Mucosa of rectum (tissue), 2 donors: ENCODE measurements around the gene SNRNP25.
A peak's percentile ranks its signal among the peaks of the same experiment; 100 is the strongest.
"Not testable (repeated sequence)": the region's sequence is repeated elsewhere in the genome, so short reads cannot be mapped to it uniquely, and the experiment has no call there.

Experiments used
- H3K27ac ChIP-seq, 2 donors: one replicate each; pipeline ENCODE4 v1.7.0; 2013; ENCODE audit warnings: inconsistent platforms in 2 of 2, low read depth in 2 of 2, low read length in 2 of 2
- H3K27me3 ChIP-seq, 2 donors: one replicate each; pipeline ENCODE4 v1.7.0; 2013; ENCODE audit warnings: low read length in 2 of 2; ENCODE audit not compliant: control insufficient read depth in 2 of 2, insufficient read depth in 2 of 2
- H3K36me3 ChIP-seq, 2 donors: one replicate each; pipeline ENCODE4 v1.7.0; 2013; ENCODE audit warnings: low read length in 2 of 2; ENCODE audit not compliant: control insufficient read depth in 2 of 2, insufficient read depth in 2 of 2
- H3K4me1 ChIP-seq, 2 donors: one replicate each; pipeline ENCODE4 v1.7.0; 2013; ENCODE audit warnings: low read length in 2 of 2, mild to moderate bottlenecking in 1 of 2; ENCODE audit not compliant: control insufficient read depth in 2 of 2, insufficient read depth in 2 of 2
- H3K4me3 ChIP-seq, 2 donors: one replicate each; pipeline ENCODE4 v1.7.0; 2013; ENCODE audit warnings: low read length in 2 of 2
- H3K9ac ChIP-seq, 2 donors: one replicate each; pipeline ENCODE4 v1.7.0; 2013; ENCODE audit warnings: low read length in 2 of 2, low read depth in 1 of 2, mild to moderate bottlenecking in 1 of 2
- H3K9me3 ChIP-seq, 2 donors: one replicate each; pipeline ENCODE4 v1.7.0; 2013; ENCODE audit warnings: low read length in 2 of 2; ENCODE audit not compliant: control insufficient read depth in 2 of 2
- donor health status: healthy.
- donor health status: Normal muscosa, but diverticular disease.

Gene SNRNP25

DNA sequence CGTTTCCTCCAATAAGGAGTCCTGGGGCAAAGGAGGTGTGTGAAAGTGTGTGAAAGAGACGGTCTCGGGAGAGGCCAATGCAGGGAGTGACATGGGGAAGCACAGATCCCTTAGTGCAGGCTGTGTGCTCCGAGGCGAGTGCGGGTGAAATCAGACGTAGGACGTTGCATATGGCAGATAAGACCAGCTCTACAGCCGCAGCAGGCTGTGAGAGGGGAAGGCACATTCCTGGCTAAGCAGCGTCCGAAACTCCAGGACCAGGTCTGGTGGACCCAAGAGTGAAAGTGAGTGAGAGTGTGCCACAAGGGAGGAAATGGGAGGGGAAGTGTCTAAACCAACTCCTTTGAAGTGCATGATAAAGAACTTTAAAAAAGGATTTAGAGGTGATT lies 11.6 kb upstream of the SNRNP25 start:
- Histone ChIP-seq H3K4me3 (no peak overlapping the region), H3K27ac (no peak overlapping the region)

DNA sequence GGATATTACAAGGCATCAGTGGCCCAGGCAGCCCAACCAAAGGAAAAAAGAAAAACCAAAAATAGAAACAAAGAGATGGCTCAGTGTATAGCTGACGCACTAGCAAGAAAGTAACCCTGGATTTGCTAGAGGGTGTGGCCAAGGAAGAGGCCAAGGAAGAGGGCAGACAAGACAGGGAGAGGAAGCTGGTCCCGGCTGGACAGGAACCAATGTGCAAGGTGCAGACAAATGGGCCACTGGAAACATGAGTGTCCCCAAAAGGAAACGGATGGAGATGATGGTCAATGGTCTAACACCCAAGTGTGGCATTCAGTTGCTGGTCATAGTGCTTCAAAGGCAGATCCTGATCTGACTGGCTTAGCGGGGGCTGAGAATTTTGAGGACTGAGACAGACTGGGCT lies 10.9 kb upstream of the SNRNP25 start:
- no peaks in the 10 kb centered on the region for H3K9me3 ChIP-seq
- peaks cover 10 to 13% of the 10 kb centered on the region in 2 donors for H3K4me1 ChIP-seq
- peaks cover 20 to 22% of the 10 kb centered on the region in 2 donors for H3K36me3 ChIP-seq
- H3K27me3 ChIP-seq = no peaks in the 10 kb centered on the region
- H3K27ac ChIP-seq = no peak overlapping the region
- H3K9ac ChIP-seq = no peak overlapping the region
- no peak overlapping the region for H3K4me3 ChIP-seq

More for the DNA sequence above, 11.6 kb upstream of the SNRNP25 start:
- H3K9me3 ChIP-seq = no peaks in the 10 kb centered on the region
- peaks cover 10 to 13% of the 10 kb centered on the region in 2 donors for H3K4me1 ChIP-seq
- no peak overlapping the region for H3K9ac ChIP-seq
- H3K27me3 ChIP-seq = no peaks in the 10 kb centered on the region
- H3K36me3 ChIP-seq = peaks cover 17 to 19% of the 10 kb centered on the region in 2 donors

DNA sequence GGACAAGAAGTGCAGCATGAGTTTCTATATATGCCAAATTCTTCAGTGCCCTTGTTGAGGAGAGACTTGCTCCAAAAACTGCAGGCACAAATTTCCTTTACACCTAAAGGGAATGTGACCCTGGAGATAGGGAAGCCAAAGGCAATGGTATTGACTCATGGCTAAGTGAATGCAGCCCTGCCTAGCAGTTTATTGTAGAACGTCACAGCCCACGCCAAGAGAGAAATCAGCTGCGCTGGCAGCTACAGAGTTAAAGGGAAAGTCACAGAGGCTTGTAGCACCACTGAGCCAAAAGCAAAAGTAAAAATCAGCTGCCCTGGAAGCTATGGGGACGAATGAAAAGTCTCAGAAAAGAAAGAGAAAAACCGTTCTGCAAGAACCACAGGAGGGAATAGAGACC lies 10.3 kb upstream of the SNRNP25 start:
- Histone ChIP-seq H3K9me3 (no peaks in the 10 kb centered on the region), H3K36me3 (peaks cover 20 to 22% of the 10 kb centered on the region in 2 donors), H3K27ac (no peak overlapping the region), H3K27me3 (no peaks in the 10 kb centered on the region), H3K4me3 (no peak overlapping the region), H3K4me1 (peaks cover 10 to 12% of the 10 kb centered on the region in 2 donors), H3K9ac (no peak overlapping the region)

DNA sequence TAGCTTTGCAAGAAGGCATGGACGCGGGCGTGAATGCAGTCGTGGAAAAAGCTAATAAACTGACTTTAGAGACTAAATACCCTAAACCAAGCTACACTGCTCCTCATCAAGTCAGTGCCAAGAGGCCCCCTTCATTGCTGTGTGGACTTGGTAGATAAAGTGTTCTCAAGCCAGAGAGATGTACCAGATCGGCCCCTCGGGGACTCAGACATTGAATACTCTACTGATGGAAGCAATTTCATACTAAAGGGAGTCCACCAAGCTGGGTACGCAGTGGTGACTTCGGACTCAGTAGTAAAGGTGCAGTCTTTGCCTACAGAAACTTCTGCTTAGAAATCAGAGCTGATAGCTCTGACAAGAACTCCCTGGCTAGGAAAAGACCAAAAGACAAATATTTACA lies 9.0 kb upstream of the SNRNP25 start:
- Histone ChIP-seq H3K4me1 (no peaks in the 10 kb centered on the region), H3K9me3 (no peaks in the 10 kb centered on the region), H3K4me3 (no peak overlapping the region), H3K27me3 (no peaks in the 10 kb centered on the region), H3K9ac (no peak overlapping the region), H3K36me3 (peaks cover 20 to 22% of the 10 kb centered on the region in 2 donors), H3K27ac (no peak overlapping the region)

DNA sequence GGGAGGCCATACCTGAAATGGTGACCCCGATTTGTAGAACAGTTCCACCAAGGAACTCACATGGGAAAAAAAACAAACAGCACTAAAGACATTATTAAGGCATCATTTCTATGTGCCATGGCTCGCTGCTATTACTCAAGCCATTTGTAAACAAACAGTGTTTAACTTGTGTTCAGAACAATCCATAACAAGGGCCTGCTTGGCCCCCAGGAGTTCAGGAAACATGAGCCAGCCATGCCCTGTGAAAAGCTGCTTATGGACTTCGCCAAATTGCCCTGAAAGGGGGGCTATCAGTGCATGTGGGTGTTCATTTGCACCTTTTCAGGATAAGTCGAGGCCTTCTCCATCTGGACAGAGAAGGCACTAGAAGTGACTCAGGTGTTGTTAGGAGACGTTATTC lies 8.2 kb upstream of the SNRNP25 start:
- Histone ChIP-seq H3K27ac (no peak overlapping the region), H3K27me3 (no peaks in the 10 kb centered on the region), H3K4me1 (no peaks in the 10 kb centered on the region), H3K9ac (no peak overlapping the region), H3K9me3 (no peaks in the 10 kb centered on the region), H3K36me3 (peaks cover 22 to 23% of the 10 kb centered on the region in 2 donors), H3K4me3 (no peak overlapping the region)

DNA sequence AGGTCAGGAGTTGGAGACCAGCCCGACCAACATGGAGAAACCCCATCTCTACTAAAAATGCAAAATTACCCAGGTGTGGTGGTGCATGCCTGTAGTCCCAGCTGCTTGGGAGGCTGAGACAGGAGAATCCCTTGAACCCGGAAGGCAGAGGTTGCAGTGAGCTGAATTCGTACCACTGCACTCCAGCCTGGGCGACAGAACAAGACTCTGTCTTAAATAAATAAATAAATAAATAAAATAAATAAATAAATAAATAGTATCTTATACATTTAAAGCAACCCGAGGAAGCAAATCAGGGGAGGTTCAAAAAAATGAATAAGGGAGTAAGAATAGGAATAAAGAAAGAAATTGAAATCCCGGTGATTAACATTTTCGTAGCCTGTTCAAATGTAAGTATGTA lies 7.1 kb upstream of the SNRNP25 start:
- not testable (repeated sequence) for H3K4me1 ChIP-seq, H3K4me3 ChIP-seq, H3K9me3 ChIP-seq, H3K27ac ChIP-seq, H3K9ac ChIP-seq, H3K27me3 ChIP-seq
- H3K36me3 ChIP-seq = peaks cover 22 to 23% of the 10 kb centered on the region in 2 donors

DNA sequence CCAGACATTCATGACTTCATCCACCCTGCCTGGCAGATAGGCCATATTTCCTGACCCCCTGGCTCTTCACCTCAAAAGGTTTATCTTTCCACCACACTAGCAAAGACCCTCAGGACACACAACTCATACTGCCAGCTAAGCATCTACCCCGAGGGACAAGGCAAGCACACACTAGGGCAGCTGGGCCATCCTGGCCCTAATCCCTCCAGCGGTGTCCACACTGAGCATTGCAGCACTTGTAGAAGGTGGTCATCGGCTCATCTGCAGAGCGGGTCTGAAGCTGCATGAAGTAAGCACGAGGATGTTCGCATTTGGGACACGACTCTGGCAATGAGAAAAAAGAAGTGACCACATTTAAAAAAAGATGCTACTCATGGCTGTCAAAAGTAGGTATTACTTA lies 6.4 kb upstream of the SNRNP25 start:
- H3K4me1 ChIP-seq = no peaks in the 10 kb centered on the region
- H3K9ac ChIP-seq = no peak overlapping the region
- no peak overlapping the region for H3K27ac ChIP-seq
- H3K9me3 ChIP-seq = no peaks in the 10 kb centered on the region
- peaks cover 17 to 20% of the 10 kb centered on the region in 2 donors for H3K36me3 ChIP-seq
- no peak overlapping the region for H3K4me3 ChIP-seq
- H3K27me3 ChIP-seq = no peaks in the 10 kb centered on the region

DNA sequence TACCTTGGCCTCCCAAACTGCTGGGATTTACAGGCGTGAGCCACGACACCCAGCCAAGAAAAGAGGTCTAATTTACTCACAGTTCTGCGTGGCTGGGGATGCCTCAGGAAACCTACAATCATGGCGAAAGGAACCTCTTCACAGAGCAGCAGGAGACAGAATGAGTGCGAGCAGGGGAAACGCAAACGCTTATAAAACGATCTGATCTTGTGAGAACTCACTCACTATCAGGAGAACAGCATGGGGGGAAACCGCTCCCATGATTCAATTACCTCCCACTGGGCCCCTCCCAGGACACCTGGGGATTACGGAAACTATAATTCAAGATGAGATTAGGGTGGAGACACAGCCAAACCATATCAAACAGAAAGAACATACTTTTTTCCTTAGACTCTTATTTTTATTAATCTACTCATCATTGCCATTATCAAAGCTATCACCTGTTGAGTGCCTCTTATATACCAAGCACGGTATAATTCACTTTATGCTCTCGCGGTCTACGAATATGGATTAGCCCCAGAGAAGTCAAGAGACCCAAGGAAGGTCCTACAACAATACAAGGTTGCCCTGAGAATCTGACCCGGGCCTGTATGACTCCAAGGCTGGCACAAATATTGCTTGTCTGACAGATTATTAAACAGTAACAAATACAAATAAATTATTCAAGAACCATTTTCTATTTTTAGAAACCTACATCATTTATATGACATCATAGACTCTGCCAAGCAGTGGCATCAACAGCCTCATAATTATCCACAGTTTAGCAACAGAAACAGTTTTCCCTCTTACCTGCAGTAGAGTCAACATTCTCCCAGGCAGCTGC lies 2.6 kb upstream of the SNRNP25 start:
- Histone ChIP-seq H3K9me3 (no peaks in the 10 kb centered on the region), H3K9ac (no peak overlapping the region), H3K36me3 (peaks cover 5 to 11% of the 10 kb centered on the region in 2 donors), H3K27me3 (no peaks in the 10 kb centered on the region), H3K4me3 (no peak overlapping the region), H3K4me1 (peaks cover 0 to 5% of the 10 kb centered on the region in 2 donors), H3K27ac (no peak overlapping the region)

DNA sequence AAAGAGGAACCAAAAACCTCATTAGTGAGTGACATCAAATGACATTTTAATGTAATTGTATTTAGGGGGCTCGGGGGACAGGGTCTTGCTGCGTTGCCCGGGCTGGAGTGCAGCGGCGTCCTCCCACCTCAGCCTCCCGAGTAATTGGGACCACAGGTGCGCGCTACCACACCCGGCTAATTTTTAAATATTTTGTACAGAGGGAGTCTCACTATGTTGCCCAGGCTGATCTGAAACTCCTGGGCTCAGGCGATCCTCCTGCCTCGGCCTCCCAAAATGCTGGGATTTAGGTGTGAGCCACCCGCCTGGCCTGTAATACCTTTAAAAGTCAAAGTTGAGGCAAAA lies 581 bp downstream of the SNRNP25 start:
- Histone ChIP-seq H3K9ac (peak overlapping the region; percentile 49 to 90), H3K9me3 (no peaks in the 10 kb centered on the region), H3K27me3 (no peaks in the 10 kb centered on the region), H3K27ac (peak overlapping the region; percentile 22 to 23), H3K4me3 (peak overlapping the region; percentile 82 to 85), H3K36me3 (peaks cover 15 to 31% of the 10 kb centered on the region in 2 donors), H3K4me1 (peaks cover 0 to 5% of the 10 kb centered on the region in 2 donors)

DNA sequence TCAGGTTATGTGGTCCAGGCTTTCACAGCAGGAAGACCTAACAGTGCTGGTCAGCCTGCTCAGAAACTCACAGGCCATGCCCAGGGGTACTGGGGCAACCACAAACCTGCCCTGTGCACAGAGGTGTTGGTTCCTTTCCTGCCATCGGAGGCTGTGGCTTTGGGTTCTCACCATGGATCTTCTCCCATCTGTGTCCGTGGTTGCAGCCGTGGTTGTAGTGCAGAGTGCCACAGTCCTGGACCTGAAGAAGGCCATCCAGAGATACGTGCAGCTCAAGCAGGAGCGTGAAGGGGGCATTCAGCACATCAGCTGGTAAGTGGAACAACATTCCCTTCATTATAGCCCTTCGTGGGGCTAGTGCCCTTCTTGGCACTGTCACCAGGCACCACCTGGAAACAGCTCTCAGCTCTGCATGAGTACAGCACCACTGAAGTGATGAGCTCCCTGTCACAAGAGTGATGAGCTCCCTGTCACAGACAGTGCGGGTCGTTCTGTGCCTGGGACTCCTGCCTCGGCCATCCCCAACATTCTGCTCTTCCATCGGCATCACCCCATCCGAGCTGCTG lies 2.0 kb downstream of the SNRNP25 start:
- H3K9ac ChIP-seq = no peak overlapping the region
- H3K27ac ChIP-seq = no peak overlapping the region
- peaks cover 15 to 33% of the 10 kb centered on the region in 2 donors for H3K36me3 ChIP-seq
- no peaks in the 10 kb centered on the region for H3K9me3 ChIP-seq
- no peaks in the 10 kb centered on the region for H3K27me3 ChIP-seq
- peaks cover 0 to 5% of the 10 kb centered on the region in 2 donors for H3K4me1 ChIP-seq
- H3K4me3 ChIP-seq = no peak overlapping the region
